Prostate gland (tissue), 2 donors: ENCODE results near the gene HSPG2. TPM values are rescaled to one million over a fixed set of nuclear protein-coding genes. Genes with fewer than 3 reads are reported as not detected.

ENCODE experiments used
- DNase-seq: peaks from one replicate; pipeline ENCODE4 v3.0.0-alpha.2; 2019; ENCODE audit warnings: low spot score
- H3K27ac ChIP-seq, 2 donors: fragments of 200-600 bp; sonication (generic); 2 replicates each; pipeline ENCODE4 v1.5.1; 2017 to 2019
- H3K27me3 ChIP-seq: fragments of 200-600 bp; sonication (generic); replicated peaks from 2 replicates; pipeline ENCODE4 v1.5.1; 2019; ENCODE audit not compliant: insufficient read depth
- H3K36me3 ChIP-seq, 2 donors: fragments of 200-600 bp; sonication (generic); 1 replicate in 1 of 2; 2 replicates in 1 of 2; pipeline versions ENCODE4 v1.5.1 to v1.8.1; 2017 to 2019
- H3K4me1 ChIP-seq: fragments of 200-600 bp; sonication (generic); replicated peaks from 2 replicates; pipeline ENCODE4 v1.5.1; 2019
- H3K4me3 ChIP-seq, 2 donors: fragments of 200-600 bp; sonication (generic); 2 replicates each; pipeline ENCODE4 v1.5.1; 2017 to 2019
- H3K9me3 ChIP-seq: fragments of 200-600 bp; sonication (generic); 2 replicates; pipeline ENCODE4 v1.5.1; 2017
- CTCF ChIP-seq, 4 experiments: fragments of 200-600 bp in 2 of 4; fragments of 450-650 bp in 2 of 4; sonication (generic) in 2 of 4; IDR thresholded peaks; 1 replicate in 3 of 4; 2 replicates in 1 of 4; pipeline ENCODE4 v1.5.1; 2016 to 2019; ENCODE audit warnings: antibody characterized with exemption in 4 of 4, mild to moderate bottlenecking in 2 of 4, moderate library complexity in 2 of 4
- POLR2A ChIP-seq: fragments of 450-650 bp; IDR thresholded peaks from one replicate; pipeline ENCODE4 v1.6.1; 2016; ENCODE audit warnings: antibody characterized with exemption, mild to moderate bottlenecking
- POLR2AphosphoS5 ChIP-seq: sonication (generic); formaldehyde crosslinking; IDR thresholded peaks from one replicate; pipeline ENCODE4 v1.6.1; 2017; ENCODE audit warnings: antibody characterized with exemption
- WGBS: methylation state at CpG from one replicate; pipeline ENCODE4 v1.1.5; 2018; 5-methylcytosine and 5-hydroxymethylcytosine counted together
- intact Hi-C: fragments of 100-400 bp; cut with DNase I; formaldehyde crosslinking; loops from one replicate; pipeline ENCODE4 v1.14.2; 2022
- total RNA-seq, 2 donors: library from RNA; depleted of rRNA; stranded (reverse); fragments of >200 nt; gene quantifications; one replicate each; pipeline ENCODE4 v1.1.0, GENCODE V29; 2016

HSPG2 gene
- total RNA-seq, 2 donors from 2014 or later, result 135 to 257 TPM

GRCh38 chr1:21874328-21874727 lies 62.8 kb downstream of the HSPG2 start:
- peaks cover 8% of the 10 kb centered on the region for H3K4me1 ChIP-seq
- DNase-seq, result no peak
- 83% methylated on average over 13 of the region's 16 CpGs for WGBS
- H3K36me3 ChIP-seq, result peaks cover 9 to 16% of the 10 kb centered on the region in 2 donors
- no peak overlapping the region for H3K27ac ChIP-seq
- H3K27me3 ChIP-seq, result no peaks in the 10 kb centered on the region
- no peak overlapping the region for H3K4me3 ChIP-seq
- TF ChIP-seq POLR2AphosphoS5, result no peak
- H3K9me3 ChIP-seq, result no peaks in the 10 kb centered on the region
- intact Hi-C loops, result no loop called here

GRCh38 chr1:21873761-21874160 lies 63.3 kb downstream of the HSPG2 start:
- H3K4me3 ChIP-seq, result no peak overlapping the region
- intact Hi-C loops, result no loop called here
- H3K27ac ChIP-seq, result no peak overlapping the region
- 87% methylated on average over 10 of the region's 10 CpGs for WGBS
- H3K4me1 ChIP-seq, result peaks cover 8% of the 10 kb centered on the region
- TF ChIP-seq CTCF (IDR thresholded peaks at IDR 0.05) (no peak), POLR2A (no peak), POLR2AphosphoS5 (no peak)
- H3K9me3 ChIP-seq, result no peaks in the 10 kb centered on the region
- no peak for DNase-seq
- H3K36me3 ChIP-seq, result peaks cover 9 to 16% of the 10 kb centered on the region in 2 donors
- H3K27me3 ChIP-seq, result no peaks in the 10 kb centered on the region

- Histone ChIP-seq H3K4me1 (peaks cover 8% of the 10 kb centered on the region), H3K27me3 (no peaks in the 10 kb centered on the region), H3K9me3 (no peaks in the 10 kb centered on the region), H3K4me3 (no peak overlapping the region), H3K27ac (no peak overlapping the region), H3K36me3 (peaks cover 9 to 16% of the 10 kb centered on the region in 2 donors)
- WGBS, result 90% methylated on average over 8 of the region's 8 CpGs
- no peak for DNase-seq
- intact Hi-C loops, result no loop called here
- no peak for TF ChIP-seq POLR2A
- TF ChIP-seq CTCF (IDR thresholded peaks at IDR 0.05), result no peak
- no peak for TF ChIP-seq POLR2AphosphoS5
Observed at GRCh38 chr1:21873174-21873573, 63.9 kb downstream of the HSPG2 start.

- intact Hi-C loops, result no loop called here
- peaks cover 9 to 16% of the 10 kb centered on the region in 2 donors for H3K36me3 ChIP-seq
- 89% methylated on average over 17 of the region's 17 CpGs for WGBS
Observed at GRCh38 chr1:21872445-21873079, 64.5 kb downstream of the HSPG2 start.

DNA sequence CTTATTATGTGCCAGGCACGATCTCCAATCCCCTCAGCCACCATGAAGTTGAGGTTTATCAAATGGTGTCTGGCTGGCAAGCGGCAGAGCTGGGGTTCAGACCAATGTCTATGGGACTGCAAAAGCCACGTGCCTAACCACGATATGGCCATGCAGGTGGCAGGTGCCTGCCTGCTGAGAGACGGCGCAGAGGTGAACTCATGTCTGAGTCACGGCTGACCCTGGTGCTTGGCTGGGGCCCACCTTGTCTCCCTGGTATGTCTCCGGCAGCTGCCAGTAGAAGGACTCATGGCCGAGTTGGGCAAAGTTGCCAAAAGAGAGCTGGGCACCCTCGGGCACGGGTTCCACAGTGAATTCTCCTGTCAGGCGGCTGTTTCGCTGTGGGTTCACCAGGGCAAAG lies 65.2 kb downstream of the HSPG2 start:
- Histone ChIP-seq H3K4me3 (no peak overlapping the region), H3K27ac (no peak overlapping the region), H3K4me1 (peaks cover 8% of the 10 kb centered on the region), H3K9me3 (no peaks in the 10 kb centered on the region), H3K36me3 (peaks cover 9 to 16% of the 10 kb centered on the region in 2 donors), H3K27me3 (no peaks in the 10 kb centered on the region)
- 87% methylated on average over 13 of the region's 13 CpGs for WGBS
- DNase-seq, result no peak
- no peak for TF ChIP-seq CTCF (IDR thresholded peaks at IDR 0.05)
- no peak for TF ChIP-seq POLR2A
- TF ChIP-seq POLR2AphosphoS5, result no peak
- intact Hi-C loops, result no loop called here

More at GRCh38 chr1:21872445-21873079, 64.5 kb downstream of the HSPG2 start:
- Histone ChIP-seq H3K4me3 (no peak overlapping the region), H3K27ac (no peak overlapping the region), H3K4me1 (peaks cover 8% of the 10 kb centered on the region), H3K9me3 (no peaks in the 10 kb centered on the region), H3K27me3 (no peaks in the 10 kb centered on the region)
- no peak for DNase-seq
- no peak for TF ChIP-seq POLR2AphosphoS5
- TF ChIP-seq POLR2A, result no peak
- TF ChIP-seq CTCF (IDR thresholded peaks at IDR 0.05), result no peak
